Stimulated activated CD8-positive, alpha-beta memory T cell treated with anti-CD3 and anti-CD28 coated beads, Interleukin-15, amount 100 ng/mL, for 48 hours (primary cell): ENCODE data around the gene OR2AK2.

Source experiments
- DNase-seq, 2 donors: peaks; one replicate each; pipeline ENCODE4 v3.0.0-alpha.2; 2020; ENCODE audit warnings: low read depth in 2 of 2

OR2AK2 gene

DNA sequence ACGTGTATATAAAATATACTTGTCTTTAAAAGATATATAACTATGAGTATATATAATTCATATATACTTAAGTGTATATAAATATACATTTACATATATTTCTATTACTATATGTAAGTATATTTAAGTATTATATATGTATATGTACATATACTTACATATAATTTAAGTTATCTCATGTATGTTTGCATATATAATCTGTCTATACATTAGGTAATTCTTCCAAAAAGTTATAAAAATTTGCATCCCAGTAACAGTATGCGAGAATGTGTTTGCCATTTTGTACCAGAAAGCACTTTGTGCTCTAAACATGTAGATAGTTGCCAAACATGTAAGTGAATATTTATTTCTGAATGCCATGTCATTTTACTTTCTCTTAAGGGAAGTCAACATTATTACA lies at the start of gene OR2AK2:
TSS of gene OR2AK2 (plus strand) at position 301 of the 400 bp plus-strand sequence. CDS start 144 bp downstream, outside the sequence.
- no peak for DNase-seq

DNA sequence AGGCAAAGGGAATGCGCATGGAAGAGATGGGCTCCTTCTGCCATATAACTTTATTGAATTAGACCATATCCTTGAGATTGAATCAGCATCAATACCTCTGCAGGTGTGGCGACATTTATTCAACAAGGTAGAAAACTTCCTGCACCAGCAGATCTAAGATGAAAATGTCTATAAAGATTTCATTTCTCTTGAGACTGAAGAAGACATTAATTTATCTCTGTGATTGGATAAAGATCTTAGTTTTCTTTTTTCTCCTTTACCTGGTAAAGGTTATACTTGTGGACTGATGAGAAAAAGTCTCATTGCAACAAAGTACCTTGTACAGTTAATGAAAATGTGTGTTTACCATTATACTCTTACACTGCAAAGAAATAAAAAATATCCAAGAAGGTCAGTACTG lies 45.1 kb upstream of the OR2AK2 start, which contains the start of gene OR2T8:
TSS of gene OR2T8 (plus strand) at position 301 of the 400 bp plus-strand sequence. CDS start 766 bp downstream, outside the sequence.
- DNase-seq, result no peak

DNA sequence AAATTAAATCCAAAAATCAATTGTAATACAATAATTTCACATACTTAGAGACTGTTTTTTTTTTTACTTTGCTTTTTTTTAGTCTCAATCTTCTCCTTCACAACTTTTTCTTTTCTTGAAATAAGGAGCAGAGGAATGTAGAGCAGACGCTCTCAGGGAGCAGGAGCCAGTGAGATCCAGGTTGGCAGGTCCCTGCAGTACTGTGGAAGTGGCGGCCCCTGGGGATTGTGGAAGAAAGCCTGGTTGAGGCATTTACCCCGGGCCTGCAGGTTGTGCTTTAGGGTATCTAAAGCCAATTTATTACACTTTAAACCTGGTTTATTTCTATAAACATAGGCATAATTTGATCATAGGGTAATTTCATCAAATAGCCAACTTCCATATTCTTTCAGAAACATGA lies 41.1 kb upstream of the OR2AK2 start:
- DNase-seq, result no peak

GRCh38 chr1:247924868-247925267 lies 40.2 kb upstream of the OR2AK2 start, which contains the start of gene OR2AJ1:
Gene OR2AJ1 (plus strand): TSS chr1:247924889. CDS start chr1:247933769, 8,880 bp downstream.
- no peak for DNase-seq

DNA sequence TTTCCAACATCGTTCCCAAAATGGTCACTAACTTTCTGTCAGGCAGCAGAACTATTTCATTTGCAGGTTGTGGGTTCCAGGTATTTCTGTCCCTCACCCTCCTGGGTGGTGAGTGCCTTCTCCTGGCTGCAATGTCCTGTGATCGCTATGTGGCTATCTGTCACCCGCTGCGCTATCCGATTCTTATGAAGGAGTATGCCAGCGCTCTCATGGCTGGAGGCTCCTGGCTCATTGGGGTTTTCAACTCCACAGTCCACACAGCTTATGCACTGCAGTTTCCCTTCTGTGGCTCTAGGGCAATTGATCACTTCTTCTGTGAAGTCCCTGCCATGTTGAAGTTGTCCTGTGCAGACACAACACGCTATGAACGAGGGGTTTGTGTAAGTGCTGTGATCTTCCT lies 31.0 kb upstream of the OR2AK2 start:
- no peak for DNase-seq

GRCh38 chr1:247935781-247936180 lies 29.3 kb upstream of the OR2AK2 start:
- no peak for DNase-seq

GRCh38 chr1:247936415-247936814 lies 28.6 kb upstream of the OR2AK2 start:
- DNase-seq, result no peak

DNA sequence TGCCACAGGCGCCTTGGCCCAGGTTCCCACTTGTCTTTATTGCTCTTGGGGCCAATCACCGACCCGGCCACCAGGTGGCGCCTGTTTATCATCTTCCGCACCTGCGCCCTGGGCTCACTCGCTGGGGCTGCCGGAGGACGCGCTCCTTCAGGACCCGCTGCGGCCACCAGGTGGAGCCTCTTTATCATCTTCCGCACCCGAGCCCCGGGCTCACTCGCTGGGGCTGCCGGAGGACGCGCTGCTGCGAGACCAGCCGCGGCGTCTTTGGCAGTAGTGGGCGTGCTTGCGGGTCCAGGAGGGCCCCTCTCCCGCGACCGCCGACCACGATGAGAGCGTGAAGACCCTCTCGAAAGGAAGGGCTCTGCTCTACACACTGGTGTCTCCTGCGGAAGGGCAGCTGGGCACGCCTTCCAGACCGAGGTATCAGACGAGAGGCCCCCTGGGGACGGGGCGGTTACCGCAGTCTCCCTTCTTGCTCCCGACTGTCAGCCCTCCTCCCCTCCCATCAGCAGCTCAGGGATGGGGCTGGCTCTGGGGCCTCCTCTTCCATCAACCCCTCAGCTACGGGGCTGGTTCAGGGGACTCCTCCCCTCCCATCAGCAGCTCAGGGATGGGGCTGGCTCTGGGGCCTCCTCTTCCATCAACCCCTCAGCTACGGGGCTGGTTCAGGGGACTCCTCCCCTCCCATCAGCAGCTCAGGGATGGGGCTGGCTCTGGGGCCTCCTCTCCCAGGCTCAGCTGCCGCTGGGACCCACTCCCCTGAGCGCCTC lies 27.9 kb upstream of the OR2AK2 start:
- peak; percentile 82 to 90 for DNase-seq

DNA sequence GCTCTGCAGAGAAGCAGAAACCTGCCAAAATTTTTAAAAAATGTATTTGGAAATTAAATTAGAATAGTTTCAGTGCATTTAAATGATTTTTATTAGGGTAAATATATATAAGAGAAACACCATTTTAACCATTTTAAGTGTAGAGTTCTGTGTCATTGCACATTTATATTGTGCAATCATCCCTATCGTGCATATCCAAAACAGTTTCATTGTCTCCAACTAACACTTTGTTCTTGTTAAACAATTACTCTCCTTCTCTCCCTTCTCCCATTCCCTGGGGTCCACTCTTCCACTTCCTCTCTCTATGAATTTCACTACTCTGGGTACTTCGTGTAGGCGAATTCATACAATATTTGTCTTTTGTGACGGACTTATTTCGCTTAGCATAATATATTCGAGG lies 22.4 kb upstream of the OR2AK2 start:
- no peak for DNase-seq

DNA sequence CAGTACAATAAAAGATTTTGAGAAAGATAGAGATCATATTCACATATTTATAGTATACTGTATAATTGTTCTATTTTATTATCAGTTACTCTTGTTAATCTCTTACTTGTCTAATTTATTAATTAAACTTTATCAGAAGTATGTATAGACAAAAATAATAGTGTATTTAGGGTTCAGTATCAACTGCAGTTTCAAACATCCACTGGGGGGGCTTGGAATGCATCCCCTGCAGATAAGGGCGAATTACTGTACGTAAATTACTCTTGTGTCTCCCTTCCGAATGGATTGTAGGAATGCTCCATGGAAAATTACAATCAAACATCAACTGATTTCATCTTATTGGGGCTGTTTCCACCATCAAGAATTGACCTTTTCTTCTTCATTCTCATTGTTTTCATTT lies 16.5 kb upstream of the OR2AK2 start, which contains the start of gene OR2L8:
TSS of gene OR2L8 (plus strand) at position 301 of the 400 bp plus-strand sequence. CDS start at position 301, 0 bp downstream.
- no peak for DNase-seq

DNA sequence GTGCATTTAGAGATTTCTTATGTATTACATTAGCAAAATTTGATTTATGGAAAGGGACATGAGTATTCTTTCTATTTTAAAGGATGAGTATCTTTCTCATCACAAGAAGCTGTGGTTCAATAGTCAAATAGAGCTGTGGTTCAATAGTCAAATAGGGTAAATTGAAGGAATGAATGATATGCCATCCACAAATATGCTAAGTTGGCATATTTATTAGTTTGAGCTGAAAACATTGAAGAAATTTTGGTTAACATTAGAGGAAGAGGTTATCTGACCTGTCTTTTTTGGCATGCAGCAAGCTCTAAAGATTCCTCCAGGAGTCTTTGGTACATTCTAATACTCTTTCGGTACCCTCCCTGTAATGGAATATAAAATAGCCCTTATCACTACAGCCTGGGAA lies 11.6 kb upstream of the OR2AK2 start:
- no peak for DNase-seq

DNA sequence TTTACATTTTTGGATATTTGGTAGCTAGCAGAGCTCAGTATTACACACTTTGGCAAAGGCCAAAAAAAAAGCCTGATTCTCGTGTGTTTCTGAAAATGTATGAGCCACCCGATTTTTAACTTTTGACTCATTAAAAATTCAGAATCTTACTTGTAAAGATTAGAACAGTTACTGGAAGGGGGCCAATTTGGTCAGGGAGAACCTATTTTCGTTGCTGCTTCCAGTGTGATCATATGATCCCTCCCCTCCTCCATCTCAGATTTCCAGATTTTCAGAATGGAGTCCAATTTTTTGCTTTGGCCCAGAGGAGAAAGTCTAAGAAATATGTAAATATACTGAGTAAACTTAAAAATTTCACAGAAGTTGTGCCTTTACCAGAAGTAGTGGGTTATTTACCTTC lies 3.2 kb upstream of the OR2AK2 start:
- DNase-seq, result no peak

- DNase-seq, result no peak
Measured at GRCh38 chr1:247962911-247963588, 2.0 kb upstream of the OR2AK2 start.

DNA sequence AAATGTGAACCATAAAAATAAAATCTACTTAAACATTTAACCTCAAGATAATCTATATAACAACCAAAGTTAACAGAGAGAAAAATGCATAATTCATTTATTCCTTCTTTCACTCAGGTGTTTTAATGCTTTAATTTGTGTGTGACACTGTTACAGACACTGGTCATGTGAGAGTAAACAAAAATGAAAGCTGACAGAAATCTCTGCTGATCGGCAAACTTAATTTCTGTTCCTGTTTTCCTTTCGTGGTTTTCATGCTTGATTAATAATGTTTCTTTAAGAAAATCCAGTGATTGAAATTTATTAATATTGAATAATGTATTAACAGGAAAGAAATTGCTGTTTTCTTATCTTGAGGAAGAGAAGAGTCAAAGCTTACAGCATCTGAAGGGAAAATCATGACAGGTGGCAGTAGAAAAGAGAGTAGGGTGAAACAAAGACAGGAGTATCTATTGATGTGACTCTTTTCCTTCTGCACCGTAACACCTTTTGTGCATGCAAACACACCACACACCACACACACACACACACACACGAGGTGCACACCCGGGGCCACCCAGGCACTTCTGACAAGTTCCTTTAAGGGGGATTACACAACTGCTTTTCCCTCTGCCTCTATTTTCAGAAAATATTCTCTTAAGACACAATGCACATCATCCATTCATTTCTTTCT lies 1.6 kb downstream of the OR2AK2 start:
- DNase-seq, result no peak

- DNase-seq, result no peak
Measured at GRCh38 chr1:247992986-247993385, 28.0 kb downstream of the OR2AK2 start.

- DNase-seq, result no peak
Measured at GRCh38 chr1:247998811-247999210, 33.8 kb downstream of the OR2AK2 start.

GRCh38 chr1:248000169-248000568 lies 35.1 kb downstream of the OR2AK2 start:
- no peak for DNase-seq

DNA sequence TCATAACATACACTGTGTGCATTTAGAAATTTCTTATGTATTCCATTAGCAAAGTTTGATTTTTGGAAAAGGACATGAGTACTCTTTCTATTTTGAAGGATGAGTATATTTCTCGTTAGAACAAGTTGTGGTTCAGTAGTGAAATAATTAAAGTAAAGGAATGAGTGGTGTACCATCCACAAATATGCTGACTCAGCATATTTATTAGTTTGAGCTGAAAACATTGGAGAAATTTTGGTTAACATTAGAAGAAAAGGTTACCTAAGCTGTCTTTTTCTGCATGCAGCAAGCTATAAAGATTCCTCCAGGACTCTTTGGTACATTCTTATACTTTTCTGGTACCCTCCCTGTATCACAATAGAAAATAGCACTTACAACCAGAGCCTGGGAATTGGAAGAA lies 42.7 kb downstream of the OR2AK2 start:
- DNase-seq, result no peak

- no peak for DNase-seq
Measured at GRCh38 chr1:248009681-248010080, 44.6 kb downstream of the OR2AK2 start.

- DNase-seq, result no peak
Measured at GRCh38 chr1:248013229-248013710, 48.2 kb downstream of the OR2AK2 start, which contains the start of gene OR2L5. Gene OR2L5 (plus strand): TSS chr1:248013660. CDS start chr1:248021948, 8,288 bp downstream.

DNA sequence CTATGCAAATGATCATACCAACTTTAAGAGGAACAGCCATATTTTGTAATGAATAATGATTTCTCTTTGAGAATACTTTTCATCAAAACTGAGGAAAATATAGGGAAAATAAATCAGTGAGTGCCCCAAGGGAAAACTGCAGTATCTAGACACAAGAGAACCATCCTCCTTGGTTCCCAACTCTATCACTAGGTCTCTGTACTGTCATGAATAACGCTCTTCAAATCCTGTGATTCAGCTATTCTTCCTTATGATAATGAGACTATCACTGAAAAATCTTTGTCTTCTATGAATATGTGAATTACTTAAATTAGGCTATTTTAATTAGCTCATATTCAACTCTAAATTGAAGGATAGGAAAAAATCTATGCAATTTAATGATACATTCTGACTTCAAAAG lies 50.8 kb downstream of the OR2AK2 start:
- no peak for DNase-seq
